ENCODE data around the gene ICE2.

Gene ICE2

DNA sequence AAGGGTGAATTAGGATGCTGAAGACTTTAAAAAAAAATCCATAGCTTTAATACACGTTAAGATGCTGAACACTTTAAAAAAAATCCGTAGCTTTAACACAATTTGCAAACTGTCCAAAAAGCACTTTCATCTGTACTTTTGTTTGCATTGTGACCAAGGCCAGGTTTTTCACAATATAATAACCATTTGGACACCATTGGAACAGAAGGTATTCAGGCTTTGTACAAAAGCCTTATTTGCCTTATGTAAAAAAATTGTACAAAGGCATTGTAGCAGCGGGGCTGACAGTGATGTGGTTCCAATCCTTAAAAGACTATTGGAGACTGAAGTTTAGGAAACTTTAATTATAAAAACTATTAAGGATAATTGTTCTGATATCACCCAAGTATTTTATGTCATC, 15.2 kb upstream of the ICE2 start:
- no peak for DNase-seq

DNA sequence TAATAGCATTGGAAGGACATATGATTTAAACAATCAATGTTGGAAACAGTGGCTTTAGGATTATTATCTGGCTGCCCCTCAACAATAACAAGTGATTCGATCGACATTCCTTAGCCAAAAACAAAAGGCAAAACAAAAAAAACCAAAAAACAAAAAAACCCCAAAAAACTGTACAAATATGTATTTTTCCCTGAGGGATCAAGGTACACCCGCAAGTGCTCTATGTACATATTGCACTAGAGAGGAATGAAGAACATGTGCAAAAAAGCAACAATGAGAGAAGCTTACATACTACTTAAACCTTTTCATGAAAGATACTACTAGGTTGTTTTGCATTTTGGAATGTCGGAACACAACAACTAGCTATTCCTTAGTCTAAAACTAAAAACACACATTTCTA, 14.2 kb upstream of the ICE2 start:
- DNase-seq, result no peak

DNA sequence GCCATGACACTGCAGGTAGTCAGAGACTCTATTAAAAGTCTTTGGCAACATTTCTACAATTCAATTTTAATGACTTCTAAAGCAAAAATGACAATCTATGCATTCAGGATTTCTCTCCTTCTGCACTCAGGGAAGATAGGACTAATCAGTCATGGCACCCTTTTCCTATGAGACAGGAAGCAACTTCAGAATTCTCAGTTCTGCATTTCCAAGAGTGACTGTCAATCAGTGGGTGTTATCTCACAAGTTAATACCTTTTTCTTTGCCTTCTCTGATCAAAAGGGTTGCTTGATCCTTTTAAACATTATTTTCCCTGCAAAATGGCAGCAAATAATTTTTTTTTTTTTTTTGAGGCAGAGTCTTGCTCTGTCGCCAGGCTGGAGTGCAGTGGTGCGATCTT, 7.8 kb upstream of the ICE2 start:
- no peak for DNase-seq

DNA sequence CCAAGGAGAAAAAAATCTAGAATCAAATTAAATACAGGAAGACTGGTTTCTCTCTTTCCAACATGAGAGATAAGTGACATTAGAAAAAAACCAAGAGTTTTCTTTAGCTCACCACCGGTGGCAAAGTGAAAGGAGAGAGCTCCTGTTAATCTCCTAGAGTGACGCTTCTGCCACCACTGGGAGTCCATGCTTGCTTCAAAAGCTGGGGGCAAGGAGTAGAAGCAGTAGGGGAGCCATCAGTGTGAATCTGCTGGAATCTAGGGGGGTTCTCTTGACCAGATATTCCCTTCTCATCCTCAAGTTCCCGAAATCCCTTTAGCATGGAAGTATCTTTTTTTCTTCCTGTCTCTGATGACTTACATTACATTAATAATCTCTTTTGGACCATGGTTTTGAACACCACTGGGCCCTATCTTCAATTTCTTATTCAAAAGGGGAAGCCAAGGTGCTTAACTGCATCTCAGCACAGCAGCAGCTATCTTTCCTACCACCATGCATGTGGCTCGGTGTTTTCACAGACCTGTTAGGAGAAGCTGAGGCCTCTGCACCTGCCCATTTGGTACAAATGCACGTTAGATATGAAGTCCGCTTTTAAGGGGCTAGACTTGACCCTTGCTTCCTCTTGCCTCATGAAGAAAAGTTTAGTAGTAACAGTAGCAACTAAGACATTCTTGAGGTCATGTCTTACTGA, 6.6 kb upstream of the ICE2 start:
- no peak for DNase-seq

DNA sequence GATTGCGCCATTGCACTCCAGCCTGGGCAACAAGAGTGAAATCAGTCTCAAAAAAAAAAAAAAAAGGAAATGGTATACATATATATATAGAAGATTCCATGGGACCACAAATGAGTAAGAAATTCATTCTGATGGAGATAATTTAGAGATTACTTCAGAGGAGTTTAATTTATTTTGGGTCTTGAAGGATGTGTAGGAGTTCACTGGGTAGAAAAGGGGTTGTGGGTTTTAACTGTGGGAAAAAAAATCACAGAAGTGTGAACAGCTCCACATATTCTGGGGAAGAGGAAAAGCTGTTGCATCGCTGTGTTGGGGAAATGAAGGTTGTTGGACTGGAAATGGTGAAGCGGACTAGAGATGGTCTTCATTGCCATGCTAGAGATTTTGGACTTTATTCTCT, 4.1 kb upstream of the ICE2 start:
- no peak for DNase-seq

DNA sequence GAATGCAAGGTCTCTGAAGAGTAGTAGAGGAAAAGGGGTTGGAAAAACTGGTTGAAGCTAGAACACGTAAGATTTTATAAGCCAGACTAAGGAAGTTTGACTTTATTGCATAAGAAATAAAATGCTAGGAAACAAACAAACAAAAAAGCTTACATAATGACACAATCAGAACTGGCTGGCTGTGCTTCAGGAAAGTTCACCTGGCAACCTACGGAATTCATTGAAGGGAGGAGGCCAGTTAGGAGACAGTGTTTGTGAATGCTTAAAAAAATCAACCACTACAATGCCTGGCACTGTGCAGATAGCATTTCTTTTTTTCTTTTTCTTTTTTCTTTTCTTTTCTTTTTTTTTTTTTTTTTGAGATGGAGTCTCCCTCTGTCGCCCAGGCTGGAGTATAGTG, 1.9 kb upstream of the ICE2 start:
- DNase-seq, result no peak

DNA sequence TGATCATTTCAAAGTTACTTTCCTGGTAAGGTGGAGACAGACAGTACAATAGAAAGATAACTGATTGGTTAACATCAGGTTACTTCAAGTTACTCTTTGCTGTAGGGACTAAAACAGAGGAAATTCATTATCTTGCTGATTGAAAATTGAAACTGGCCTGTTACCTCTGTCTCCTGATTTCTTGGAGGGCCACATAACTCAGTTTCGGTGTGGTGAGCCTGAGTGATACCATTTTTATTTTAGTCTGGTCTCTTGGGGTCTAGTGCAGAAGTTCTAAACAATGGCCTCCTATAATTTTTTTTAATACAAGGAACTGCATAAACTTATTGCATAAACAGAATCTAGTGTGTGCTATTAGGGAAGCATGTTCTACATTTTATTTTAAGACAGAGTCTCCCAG, 1.2 kb upstream of the ICE2 start:
- DNase-seq, result no peak

DNA sequence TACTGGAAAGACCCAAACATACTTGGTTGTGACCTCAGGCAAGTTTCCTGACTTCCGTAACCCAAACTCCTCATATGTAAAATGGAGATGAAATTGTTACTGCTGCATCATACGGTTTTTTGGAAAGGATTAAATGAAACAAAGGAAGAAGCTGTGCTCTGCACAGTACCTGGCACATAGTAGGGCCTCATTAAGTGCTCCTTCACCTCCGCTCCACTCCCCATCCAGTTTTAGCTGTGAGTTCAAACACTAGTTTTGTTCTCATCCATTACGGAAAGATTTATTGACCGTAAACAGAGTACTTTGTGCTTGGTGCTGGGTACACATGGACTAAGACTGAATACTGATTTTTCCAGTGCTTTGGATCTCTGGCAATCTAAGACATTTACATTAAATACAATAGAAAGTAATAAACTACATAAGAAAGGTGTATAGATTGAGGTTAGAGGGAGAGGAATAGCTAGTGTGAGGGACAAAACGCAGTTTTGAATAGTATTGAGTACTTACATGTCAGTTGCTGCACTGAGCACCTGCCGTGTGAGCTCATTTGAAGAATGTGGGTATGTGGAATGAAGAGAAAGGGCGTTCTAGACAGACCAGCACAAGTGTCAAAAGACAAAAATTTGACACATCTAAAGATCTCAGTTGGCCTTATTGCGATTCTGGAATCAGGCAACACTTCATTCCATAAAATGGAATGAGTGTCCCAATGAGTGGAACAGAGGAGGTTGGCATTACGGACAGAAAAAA, 594 bp upstream of the ICE2 start:
- peak in 1 of 3 experiments; percentile 78 for DNase-seq

DNA sequence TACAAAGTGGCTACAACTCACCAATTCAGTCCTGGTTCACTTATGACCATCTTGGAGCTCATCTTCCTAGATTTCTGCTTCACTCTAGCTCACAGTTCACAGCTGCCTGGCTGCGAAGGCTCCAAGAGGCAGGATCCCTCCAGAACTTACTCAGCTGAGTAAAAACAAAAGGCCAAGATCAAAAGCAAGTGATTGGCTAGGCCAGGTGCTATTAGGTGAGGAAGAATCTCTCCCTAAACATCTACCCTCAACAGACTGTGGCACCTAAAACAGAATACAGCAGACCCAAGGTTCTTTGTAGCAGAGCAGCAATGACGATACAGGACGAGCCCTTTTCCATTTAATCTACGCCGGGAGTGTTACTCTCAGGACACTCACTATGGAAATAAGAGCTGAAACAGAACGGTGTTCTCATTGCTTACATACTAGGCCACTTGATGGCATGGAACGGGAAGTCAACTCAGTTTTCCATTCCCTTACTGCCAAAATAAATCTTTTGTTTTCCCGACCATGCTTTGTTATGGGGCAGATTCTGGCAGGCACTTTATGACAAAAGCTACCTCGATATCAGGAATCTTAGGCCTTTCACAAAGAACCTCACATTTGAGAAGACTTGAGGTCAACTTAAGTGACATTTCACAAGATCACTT, 901 bp downstream of the ICE2 start:
- DNase-seq, result peak in 2 of 3 experiments; percentile 65 to 78

DNA sequence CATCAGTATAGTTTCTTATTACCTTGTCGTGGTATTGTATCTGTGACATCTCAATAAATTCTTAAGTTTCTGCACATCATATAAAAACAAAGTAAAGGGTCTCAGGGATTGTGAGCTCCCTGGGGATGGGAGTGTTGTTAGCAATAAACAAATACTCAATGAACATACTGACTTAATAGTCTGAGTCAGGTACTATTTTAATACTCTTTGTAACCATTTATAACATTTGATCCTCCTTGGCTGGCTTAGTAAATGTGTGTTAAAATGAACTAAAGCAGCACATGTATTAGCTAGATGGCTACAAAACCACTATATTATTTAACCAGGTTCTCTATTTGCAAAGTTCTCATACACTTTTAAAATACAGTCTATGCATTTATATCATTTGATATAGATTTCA, 1.8 kb downstream of the ICE2 start:
- no peak for DNase-seq

DNA sequence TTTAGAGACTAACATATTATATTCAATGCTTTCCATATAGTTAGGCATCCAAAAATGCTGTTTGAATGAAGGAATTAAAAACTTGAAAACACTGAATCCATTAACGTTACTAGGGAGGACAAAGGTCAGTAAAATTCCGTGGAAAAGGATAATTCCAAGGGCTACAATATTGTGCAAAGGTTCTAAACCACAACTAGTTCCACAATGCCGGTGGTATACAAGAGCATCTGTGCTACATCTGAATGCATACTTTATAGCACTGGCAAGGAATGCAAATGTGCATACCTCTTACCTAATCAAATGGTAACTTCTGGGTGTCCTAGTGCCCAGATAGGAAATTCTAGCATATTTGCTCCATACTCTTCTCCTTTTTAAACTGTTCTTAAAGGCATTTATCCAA, 2.2 kb downstream of the ICE2 start:
- DNase-seq, result no peak

DNA sequence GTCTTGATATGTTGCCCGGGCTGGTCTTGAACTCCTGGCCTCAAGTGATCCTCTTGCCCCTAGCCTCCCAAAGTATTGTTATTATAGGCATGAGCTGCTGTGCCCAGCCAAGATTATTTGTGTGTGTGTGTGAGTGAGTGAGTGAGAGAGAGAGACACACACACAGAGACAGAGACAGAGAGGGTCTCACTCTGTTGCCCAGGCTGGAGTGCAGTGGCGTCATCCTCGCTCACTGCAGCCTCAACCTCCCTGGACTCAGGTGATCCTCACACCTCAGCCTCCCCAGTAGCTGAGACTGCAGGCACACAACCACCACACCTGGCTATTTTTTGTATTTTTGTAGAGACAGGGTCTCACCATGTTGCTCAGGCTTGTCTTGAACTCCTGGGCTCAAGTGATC, 5.8 kb downstream of the ICE2 start:
- no peak for DNase-seq

DNA sequence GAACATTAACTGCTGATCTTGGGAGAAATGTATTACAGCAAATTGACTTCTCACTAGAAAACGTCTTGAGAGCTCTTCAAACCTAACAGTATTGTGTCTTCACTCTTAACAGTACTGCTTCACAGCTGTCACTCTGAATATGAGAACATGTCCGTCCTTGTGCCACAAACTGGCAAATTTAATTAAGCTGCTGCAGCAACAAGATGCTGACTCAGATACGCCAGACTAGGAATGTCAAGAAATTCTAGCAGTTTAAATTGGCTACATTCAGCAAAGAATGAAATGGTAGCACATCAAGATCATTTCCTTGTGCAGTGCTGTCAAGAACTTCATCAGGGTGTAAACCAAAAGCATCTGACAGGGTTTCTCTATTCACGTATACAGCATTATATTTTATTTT, 7.6 kb downstream of the ICE2 start:
- DNase-seq, result peak in 1 of 3 experiments; percentile 3

DNA sequence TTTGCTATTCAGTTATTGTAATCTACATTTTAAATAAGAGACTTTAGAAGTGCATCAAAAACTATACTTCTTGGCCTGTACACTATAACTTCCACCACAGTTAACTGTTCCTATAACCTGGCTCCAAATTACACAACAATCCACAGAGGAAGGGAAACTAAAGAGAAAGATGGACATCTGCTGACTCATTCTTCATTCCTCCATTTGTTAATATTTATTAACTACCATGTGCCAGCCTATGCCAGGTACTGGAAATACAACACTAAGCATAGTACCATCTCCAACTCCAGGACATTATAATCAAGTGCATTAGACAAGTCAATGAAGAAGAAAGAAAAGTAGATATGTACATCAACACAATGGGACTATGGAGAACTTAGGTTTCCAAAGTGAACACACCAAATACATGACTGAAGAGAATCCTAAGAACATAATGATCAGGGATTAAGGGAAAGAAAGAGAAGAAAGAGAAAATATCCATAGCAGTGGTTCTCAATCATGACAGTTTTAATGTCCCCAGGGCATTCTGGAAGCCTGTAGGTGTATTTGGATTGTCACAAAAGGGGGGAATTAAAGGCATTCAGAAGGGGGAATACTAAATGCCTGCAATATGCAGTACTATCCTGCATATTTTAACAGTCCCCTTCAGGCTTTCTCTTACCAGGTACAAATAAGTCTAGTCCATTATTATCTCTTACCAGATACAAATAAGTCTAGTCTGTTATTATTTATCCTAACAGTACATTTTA, 8.9 kb downstream of the ICE2 start:
- no peak for DNase-seq

DNA sequence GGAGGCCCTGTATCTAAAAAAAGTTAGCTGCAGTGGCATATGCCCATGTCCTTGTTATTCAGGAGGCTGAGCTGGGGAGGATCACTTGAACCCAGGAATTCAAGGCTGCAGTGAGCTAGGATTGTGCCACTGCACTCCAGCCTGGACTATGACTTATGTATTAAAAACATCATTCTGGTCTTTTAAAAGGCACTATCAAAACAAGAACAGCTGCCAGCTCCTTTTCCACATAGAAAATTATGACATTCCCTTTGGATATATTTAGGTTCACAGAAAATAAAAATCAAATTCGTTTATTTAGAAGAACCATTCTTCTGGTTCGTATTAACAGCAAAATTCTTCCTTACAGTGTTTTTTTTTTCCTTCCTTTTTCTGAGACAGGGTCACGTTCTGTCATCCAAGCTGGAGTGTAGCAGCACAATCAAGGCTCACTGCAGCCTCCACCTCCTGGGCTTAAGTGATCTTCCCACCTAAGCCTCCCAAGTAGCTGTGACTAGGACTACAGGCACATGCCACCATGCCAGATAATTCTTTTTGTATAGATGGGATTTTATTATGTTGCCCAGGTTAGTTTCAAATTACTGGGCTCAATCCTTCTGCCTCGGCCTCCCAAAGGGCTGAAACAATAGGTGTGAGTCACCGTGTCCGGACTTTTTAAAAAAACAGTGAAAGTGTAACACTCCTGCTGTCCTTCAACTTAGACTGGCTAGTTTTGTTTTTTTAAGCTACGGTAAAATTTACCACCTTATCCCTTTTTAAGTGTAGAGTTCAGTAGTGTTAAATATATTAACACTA, 13.9 kb downstream of the ICE2 start:
- no peak for DNase-seq

DNA sequence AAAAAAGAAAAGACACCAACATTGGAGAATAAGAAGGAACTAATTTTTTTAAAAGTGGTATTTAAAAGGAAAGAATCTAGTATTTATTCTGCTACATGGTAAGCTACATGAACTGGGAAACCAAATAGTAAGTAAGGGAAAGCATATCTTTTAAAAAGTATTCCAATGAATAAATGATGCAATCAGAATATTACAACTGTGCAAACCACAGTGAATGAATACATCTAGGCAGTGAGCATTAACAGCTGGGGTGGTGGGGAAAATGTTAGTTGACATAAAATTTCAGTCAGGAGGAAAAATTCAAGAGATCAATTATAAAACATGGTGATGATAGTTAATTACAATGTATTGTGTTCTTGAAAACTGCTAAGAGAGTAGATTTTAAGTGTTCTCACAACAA, 16.9 kb downstream of the ICE2 start:
- DNase-seq, result peak in 1 of 3 experiments; percentile 31

DNA sequence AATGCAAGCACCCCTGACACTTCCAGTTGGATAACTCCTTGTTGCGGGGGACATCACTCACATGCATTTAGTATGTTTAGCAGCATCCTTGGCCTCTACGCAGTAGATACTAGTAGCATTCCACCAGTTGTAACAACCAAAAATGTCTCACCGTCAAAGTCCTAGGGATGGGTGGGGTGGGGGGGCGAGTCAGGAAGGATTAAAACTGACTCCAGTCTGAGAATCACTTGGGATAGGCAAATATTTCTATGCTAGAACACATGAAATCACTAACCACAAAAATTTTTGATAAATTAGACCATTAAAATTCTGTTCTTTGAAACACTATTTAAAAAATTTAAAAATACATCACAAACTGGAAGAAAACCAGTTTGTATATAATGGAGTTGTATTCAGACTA, 18.0 kb downstream of the ICE2 start:
- no peak for DNase-seq

DNA sequence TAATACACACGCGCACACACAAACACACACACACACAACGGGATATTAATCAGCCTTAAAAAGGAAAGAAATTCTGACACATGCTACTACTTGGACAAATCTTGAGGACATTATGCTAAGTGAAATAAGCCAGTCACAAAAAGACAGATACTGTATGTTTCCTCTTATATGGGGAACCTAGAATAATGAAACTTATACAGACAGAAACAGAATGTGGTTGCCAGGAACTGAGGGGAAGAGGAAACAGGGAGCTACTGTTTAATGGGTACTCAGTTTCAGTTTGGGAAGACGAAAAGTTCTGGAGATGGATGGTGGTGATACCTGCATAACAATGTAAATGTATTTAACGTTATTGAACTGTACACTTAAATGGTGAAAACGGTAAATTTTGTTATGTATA, 20.2 kb downstream of the ICE2 start:
- DNase-seq, result no peak

DNA sequence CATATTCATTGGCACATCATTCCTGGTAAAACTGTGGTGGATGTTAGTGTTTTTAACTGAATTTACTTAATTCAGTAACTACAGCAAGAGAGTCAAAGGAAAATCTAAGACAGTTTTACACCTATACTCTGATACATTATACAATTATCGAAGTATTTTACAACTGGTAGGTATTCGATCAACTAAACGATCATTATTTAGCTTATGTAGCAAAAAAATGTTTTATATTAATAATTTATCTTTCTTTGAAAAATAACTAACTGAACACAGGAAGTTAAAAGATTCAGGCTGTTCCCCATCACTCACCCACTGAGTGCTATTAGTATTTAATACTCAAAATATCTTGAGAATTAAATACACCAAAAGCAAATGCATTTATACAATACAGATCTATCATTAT, 21.0 kb downstream of the ICE2 start:
- no peak for DNase-seq

DNA sequence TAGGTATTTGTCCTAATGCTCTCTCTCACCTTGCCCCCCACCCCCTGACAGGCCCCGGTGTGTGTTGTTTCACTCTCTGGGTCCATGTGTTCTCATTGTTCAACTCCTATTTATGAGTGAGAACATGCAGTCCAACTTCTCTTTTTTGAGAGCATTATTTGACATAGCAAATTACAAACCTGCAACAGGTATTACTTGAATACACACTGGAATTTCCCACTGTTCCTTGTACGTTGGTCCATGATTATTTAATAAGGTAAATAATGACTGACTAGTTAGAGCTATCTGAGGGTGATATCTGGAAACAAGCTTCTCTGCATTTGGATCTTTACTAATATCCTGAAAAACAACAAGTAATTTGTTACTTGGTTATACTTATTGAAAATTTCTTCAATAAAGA, 24.1 kb downstream of the ICE2 start:
- no peak for DNase-seq

DNA sequence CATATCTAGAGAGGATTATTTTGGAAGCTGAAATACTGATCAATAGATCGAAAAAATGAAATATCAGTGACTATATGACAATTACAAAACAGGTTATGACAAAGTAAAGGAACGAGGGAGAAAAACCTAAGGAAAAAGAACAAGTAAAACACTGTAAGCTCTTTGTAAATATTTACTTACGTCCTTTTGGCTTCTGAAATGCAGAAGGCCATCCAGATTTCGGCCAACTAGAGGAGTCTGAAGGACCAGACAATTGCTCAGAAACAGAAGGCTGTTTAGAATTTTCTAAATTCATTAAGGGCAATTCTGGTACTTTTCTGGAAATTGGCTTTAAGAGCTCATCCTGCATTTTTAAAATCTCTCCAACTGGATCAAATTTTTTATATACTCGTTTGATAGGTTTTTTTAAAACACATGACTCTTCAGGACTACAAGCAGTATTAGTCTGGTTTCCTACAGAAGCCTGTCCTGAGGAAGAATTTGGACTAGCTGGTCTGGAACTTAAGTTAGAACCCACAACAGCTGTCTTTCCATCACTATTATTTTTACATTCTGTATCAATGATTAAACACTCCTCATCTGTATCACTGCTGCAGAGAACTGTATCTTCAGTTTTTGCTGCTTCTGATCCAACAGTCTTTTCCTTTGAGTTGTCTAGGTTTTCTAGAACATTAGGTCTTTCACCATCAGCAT, 30.1 kb downstream of the ICE2 start:
- no peak for DNase-seq

DNA sequence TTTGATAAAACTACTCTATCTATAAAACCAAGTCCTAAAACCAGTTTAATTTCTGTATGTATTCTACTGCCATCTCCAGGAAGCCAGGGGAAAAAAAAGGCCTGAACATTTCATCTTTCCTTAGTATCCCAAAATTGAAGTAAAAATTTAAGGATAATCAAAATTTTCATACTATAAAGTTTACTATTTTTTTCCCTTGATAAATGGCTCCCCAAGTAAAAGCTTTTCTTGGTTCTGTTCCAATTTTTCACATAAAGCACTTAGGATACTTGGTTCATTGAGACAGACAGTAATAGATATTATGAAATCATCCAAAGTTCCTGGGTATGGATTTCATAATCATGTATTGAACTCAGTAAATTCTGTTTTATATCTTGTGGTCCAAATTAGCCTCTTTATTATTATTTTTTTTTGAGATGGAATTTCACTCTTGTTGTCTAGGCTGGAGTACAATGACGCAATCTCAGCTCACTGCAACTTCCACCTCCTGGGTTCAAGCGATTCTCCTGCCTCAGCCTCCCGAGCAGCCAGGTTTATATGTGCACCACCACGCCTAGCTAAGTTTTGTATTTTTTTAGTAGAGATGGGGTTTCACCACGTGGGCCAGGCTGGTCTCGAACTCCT, 34.5 kb downstream of the ICE2 start:
- DNase-seq, result peak in 1 of 3 experiments; percentile 16
